Endothelial cell of umbilical vein (primary cell): ENCODE data around the gene INPP5A. TPM values are rescaled to one million over a fixed set of nuclear protein-coding genes. Genes with fewer than 3 reads are reported as not detected.
"Not testable (repeated sequence)": the region's sequence is repeated elsewhere in the genome, so short reads cannot be mapped to it uniquely, and the experiment has no call there.

Experiments
- BruUV-seq: library from RNA; stranded (reverse); fragments of 400-500 nt; replicated peaks from 2 replicates; lab custom pipeline; 2021; lab: Mats Ljungman, UMichigan
- CTCF ChIA-PET: fragments of 300-600, 350-600 bp; sonication (Branson Sonifier 250); formaldehyde crosslinking; loops from one replicate; lab custom pipeline; 2021; ENCODE audit warnings: antibody characterized with exemption, inconsistent platforms; lab: Charles Lee
- POLR2A ChIA-PET: fragments of 300-600, 350-600 bp; sonication (Branson Sonifier 250); formaldehyde crosslinking; loops from one replicate; lab custom pipeline; 2021; ENCODE audit warnings: antibody characterized with exemption, inconsistent platforms; lab: Charles Lee
- DNase-seq: peaks from one replicate; pipeline ENCODE4 v3.0.0-alpha.2; 2011; ENCODE audit warnings: low read depth, low spot score
- FAIRE-seq: peaks from 2 replicates; lab custom pipeline; 2011; peaks lifted over from hg19 to GRCh38; lab: Jason Lieb, UNC
- H2AFZ ChIP-seq: 2 replicates; pipeline ENCODE4 v1.6.0; 2012; ENCODE audit warnings: low read depth, low read length, control low read depth, inconsistent platforms
- H3K27ac ChIP-seq: 2 replicates; pipeline ENCODE4 v1.5.1; 2011; ENCODE audit warnings: low read depth, mild to moderate bottlenecking, control low read depth, low read length, moderate library complexity; ENCODE audit not compliant: insufficient read depth
- H3K27me3 ChIP-seq, 2 experiments: 2 replicates each; pipeline versions ENCODE4 v1.6.0 to v1.6.1; 2011; ENCODE audit warnings: low read length in 2 of 2, mixed read lengths in 1 of 2; ENCODE audit not compliant: control insufficient read depth in 2 of 2, insufficient read depth in 2 of 2
- H3K36me3 ChIP-seq, 2 experiments: 2 replicates in 1 of 2; 3 replicates in 1 of 2; pipeline ENCODE4 v1.5.1; 2011; ENCODE audit warnings: low read length in 2 of 2, mild to moderate bottlenecking in 1 of 2, moderate library complexity in 1 of 2; ENCODE audit not compliant: control insufficient read depth in 2 of 2, insufficient read depth in 2 of 2; ENCODE audit errors: extremely low read depth in 1 of 2
- H3K4me1 ChIP-seq: 3 replicates; pipeline ENCODE4 v1.5.1; 2011; ENCODE audit warnings: mild to moderate bottlenecking, low read length; ENCODE audit not compliant: control insufficient read depth, insufficient read depth; ENCODE audit errors: extremely low read depth
- H3K4me2 ChIP-seq: 2 replicates; pipeline ENCODE4 v1.6.1; 2011; ENCODE audit warnings: low read length, control low read depth, mixed read lengths; ENCODE audit not compliant: insufficient read depth
- H3K4me3 ChIP-seq, 3 experiments: fragments of 200-600 bp in 1 of 3; sonication (generic), shearing (Covaris generic) in 1 of 3; replicated peaks in 1 of 3; 2 replicates each; pipeline ENCODE4 v1.5.1; 2011 to 2016; ENCODE audit warnings: control low read depth in 3 of 3, low read length in 3 of 3, mild to moderate bottlenecking in 2 of 3, inconsistent platforms in 1 of 3, low read depth in 1 of 3, moderate library complexity in 1 of 3; ENCODE audit not compliant: insufficient read depth in 1 of 3
- H3K79me2 ChIP-seq: 2 replicates; pipeline ENCODE4 v1.6.0; 2012; ENCODE audit warnings: low read length, inconsistent platforms; ENCODE audit not compliant: control insufficient read depth, insufficient read depth
- H3K9ac ChIP-seq: replicated peaks from 2 replicates; pipeline ENCODE3; 2011; ENCODE audit warnings: low read length, control low read depth; ENCODE audit not compliant: insufficient read depth; ENCODE audit errors: extremely low read depth
- H3K9me1 ChIP-seq: replicated peaks from 3 replicates; pipeline ENCODE4 v1.6.0; 2011; ENCODE audit warnings: mild to moderate bottlenecking, low read length; ENCODE audit not compliant: control insufficient read depth, insufficient read depth; ENCODE audit errors: extremely low read depth
- H3K9me3 ChIP-seq: replicated peaks from 2 replicates; pipeline ENCODE4 v1.5.1; 2012; ENCODE audit warnings: low read length, inconsistent platforms; ENCODE audit not compliant: control insufficient read depth, insufficient read depth
- H4K20me1 ChIP-seq: replicated peaks from 2 replicates; pipeline ENCODE3; 2011; ENCODE audit warnings: mild to moderate bottlenecking, low read length; ENCODE audit not compliant: control insufficient read depth, insufficient read depth; ENCODE audit errors: extremely low read depth
- GATA2 ChIP-seq: IDR thresholded peaks from 2 replicates; pipeline ENCODE4 v1.7.0; 2011; ENCODE audit warnings: low read depth, mild to moderate bottlenecking, moderate library complexity, mixed read lengths, low read length; ENCODE audit not compliant: insufficient read length, insufficient read depth
- MYC ChIP-seq: IDR thresholded peaks from one replicate; pipeline ENCODE4 v1.6.1; 2011; ENCODE audit warnings: mild to moderate bottlenecking, low read depth, low read length
- POLR2AphosphoS5 ChIP-seq: IDR thresholded peaks from 2 replicates; pipeline ENCODE4 v1.6.1; 2012; ENCODE audit warnings: low read depth, mild to moderate bottlenecking, control low read depth, low read length, moderate library complexity; ENCODE audit not compliant: insufficient read depth
- dilution Hi-C: fragments of 300-500 bp; cut with MboI; formaldehyde crosslinking; loops from one replicate; pipeline ENCODE4 v1.15.0; 2019; ENCODE audit warnings: low sequenced_read_pairs; ENCODE audit not compliant: extremely low pct_ligation_motif_present
- intact Hi-C: fragments of 100-400 bp; cut with micrococcal nuclease; formaldehyde crosslinking; loops from one replicate; pipeline ENCODE4 v1.10.0; 2022
- polyA plus RNA-seq, 4 experiments: library from polyadenylated mRNA; depleted of rRNA in 3 of 4; stranded (reverse) in 3 of 4; unstranded in 1 of 4; fragments of >200 nt; gene quantifications; 2 replicates each; pipeline versions ENCODE4 v1.2.1 to v1.2.3, GENCODE V29; 2011 to 2012; ENCODE audit warnings: missing spikeins in 1 of 4
- total RNA-seq: library from RNA; stranded (reverse); gene quantifications from 2 replicates; pipeline ENCODE4 v1.2.3, GENCODE V29; 2021
- TF ChIP-seq, protein P1 (sequence below), 2 donors: IDR thresholded peaks; 1 replicate in 1 of 2; 2 replicates in 1 of 2; pipeline ENCODE4 v1.5.1; 2011; ENCODE audit warnings: low read length in 2 of 2, mild to moderate bottlenecking in 2 of 2, moderate library complexity in 2 of 2, control low read depth in 1 of 2, inconsistent platforms in 1 of 2, low read depth in 1 of 2; ENCODE audit not compliant: insufficient read depth in 1 of 2; ENCODE audit errors: extremely low read depth in 1 of 2

Gene INPP5A
- total and polyA plus RNA-seq, 2 donors (not counting 3 experiments of a cell fraction or from before 2014, with no cell fraction given): 22.9 to 33.2 TPM

DNA sequence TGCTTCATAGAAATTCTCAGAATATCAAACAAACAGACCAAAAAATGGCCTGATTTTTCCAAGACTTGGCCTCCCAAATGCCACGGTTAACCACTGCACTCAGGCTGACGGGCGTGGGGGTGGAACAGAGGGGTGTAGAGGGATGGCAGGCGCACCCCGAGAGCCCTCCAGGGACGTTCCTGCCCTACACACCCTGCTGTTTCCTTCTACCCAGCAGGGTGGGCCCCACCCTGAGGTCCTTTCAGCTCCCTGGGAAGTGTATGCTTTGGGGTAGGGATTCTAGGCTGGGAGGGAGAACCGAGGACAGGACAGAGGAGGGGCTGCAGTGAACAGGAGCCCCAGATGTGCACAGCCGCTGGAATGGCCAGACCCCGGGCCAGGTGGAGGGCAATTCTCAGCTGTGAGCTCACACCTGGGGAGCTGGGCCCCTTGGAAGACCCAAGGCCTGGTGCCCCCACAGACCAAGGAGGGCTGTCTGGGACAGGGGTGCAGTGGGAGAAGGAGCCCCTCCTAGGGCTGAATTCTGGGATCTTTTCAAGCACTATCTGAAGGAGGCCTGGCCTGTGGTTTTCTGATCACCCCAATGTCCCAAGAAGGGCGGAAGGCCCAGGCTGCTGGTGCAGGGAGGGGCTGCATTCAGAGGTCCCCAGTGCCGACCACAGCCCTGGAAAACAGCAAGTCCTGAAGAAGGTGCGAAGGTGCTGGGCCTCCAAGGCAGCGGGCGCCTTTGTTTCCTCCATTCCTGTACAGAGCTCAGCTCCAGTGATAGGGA is 32.9 kb upstream of the INPP5A start:
- POLR2A ChIA-PET: no interaction called here
- dilution Hi-C loops: no loop called here
- CTCF ChIA-PET: no interaction called here

GRCh38 chr10:132505546-132505945 is 32.0 kb upstream of the INPP5A start:
- CTCF ChIA-PET, H3K4me3 ChIP-seq, POLR2A ChIA-PET, H3K27me3 ChIP-seq, H3K79me2 ChIP-seq, H3K4me1 ChIP-seq, BruUV-seq, H4K20me1 ChIP-seq, intact Hi-C loops, DNase-seq, H3K4me2 ChIP-seq, H3K9ac ChIP-seq, H3K27ac ChIP-seq, FAIRE-seq, H2AFZ ChIP-seq, H3K9me1 ChIP-seq, H3K36me3 ChIP-seq, H3K9me3 ChIP-seq, dilution Hi-C loops: not testable (repeated sequence)

More for the DNA sequence above, 32.9 kb upstream of the INPP5A start:
- Histone ChIP-seq H2AFZ (no peak overlapping the region), H3K4me3 (no peak overlapping the region), H3K4me1 (no peaks in the 10 kb centered on the region), H4K20me1 (no peaks in the 10 kb centered on the region), H3K4me2 (no peak overlapping the region), H3K9me1 (no peaks in the 10 kb centered on the region), H3K9ac (no peak overlapping the region), H3K27ac (no peak overlapping the region), H3K36me3 (no peaks in the 10 kb centered on the region), H3K9me3 (no peaks in the 10 kb centered on the region), H3K79me2 (no peaks in the 10 kb centered on the region), H3K27me3 (no peaks in the 10 kb centered on the region)
- intact Hi-C loops: no loop called here
- no peak for DNase-seq
- TF ChIP-seq MYC (no peak), POLR2AphosphoS5 (no peak), GATA2 (no peak)
- TF ChIP-seq, protein P1, sequence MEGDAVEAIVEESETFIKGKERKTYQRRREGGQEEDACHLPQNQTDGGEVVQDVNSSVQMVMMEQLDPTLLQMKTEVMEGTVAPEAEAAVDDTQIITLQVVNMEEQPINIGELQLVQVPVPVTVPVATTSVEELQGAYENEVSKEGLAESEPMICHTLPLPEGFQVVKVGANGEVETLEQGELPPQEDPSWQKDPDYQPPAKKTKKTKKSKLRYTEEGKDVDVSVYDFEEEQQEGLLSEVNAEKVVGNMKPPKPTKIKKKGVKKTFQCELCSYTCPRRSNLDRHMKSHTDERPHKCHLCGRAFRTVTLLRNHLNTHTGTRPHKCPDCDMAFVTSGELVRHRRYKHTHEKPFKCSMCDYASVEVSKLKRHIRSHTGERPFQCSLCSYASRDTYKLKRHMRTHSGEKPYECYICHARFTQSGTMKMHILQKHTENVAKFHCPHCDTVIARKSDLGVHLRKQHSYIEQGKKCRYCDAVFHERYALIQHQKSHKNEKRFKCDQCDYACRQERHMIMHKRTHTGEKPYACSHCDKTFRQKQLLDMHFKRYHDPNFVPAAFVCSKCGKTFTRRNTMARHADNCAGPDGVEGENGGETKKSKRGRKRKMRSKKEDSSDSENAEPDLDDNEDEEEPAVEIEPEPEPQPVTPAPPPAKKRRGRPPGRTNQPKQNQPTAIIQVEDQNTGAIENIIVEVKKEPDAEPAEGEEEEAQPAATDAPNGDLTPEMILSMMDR (IDR thresholded peaks at IDR 0.05; ENCODE audit: extremely low read depth in 1 of 2, insufficient read depth in 1 of 2, low read depth in 1 of 2, low read length in 2 of 2): no peak
- FAIRE-seq: no peak
- no TSS peak for BruUV-seq
